IPS DF 6.9 (cell line): ENCODE data around the gene PTPRU.

ENCODE experiments used
- DNase-seq: peaks from one replicate; pipeline ENCODE4 v3.0.0-alpha.2; 2013; ENCODE audit warnings: low read depth, low spot score
- H3K27ac ChIP-seq: one replicate; pipeline ENCODE4 v1.5.1; 2013; ENCODE audit warnings: low read length, control low read depth
- H3K27me3 ChIP-seq: 2 replicates; pipeline ENCODE4 v1.6.1; 2013; ENCODE audit warnings: mild to moderate bottlenecking, low read length; ENCODE audit not compliant: control insufficient read depth, insufficient read depth
- H3K36me3 ChIP-seq: 2 replicates; pipeline ENCODE4 v1.6.1; 2013; ENCODE audit warnings: low read length; ENCODE audit not compliant: control insufficient read depth, insufficient read depth
- H3K4me1 ChIP-seq: 2 replicates; pipeline ENCODE4 v1.6.1; 2013; ENCODE audit warnings: low read length; ENCODE audit not compliant: control insufficient read depth, insufficient read depth
- H3K4me3 ChIP-seq: 2 replicates; pipeline ENCODE4 v1.5.1; 2013; ENCODE audit warnings: mild to moderate bottlenecking, low read length
- H3K9me3 ChIP-seq: 2 replicates; pipeline ENCODE4 v1.6.1; 2013; ENCODE audit warnings: low read length, inconsistent platforms; ENCODE audit not compliant: control insufficient read depth, insufficient read depth
- WGBS: extraction: QIAGEN DNeasy Blood & Tissue Kit; methylation state at CpG from one replicate; pipeline ENCODE4 v1.1.7; 2013; ENCODE audit warnings: mixed read lengths, missing lambda C conversion rate; ENCODE audit not compliant: insufficient read length, insufficient coverage; 5-methylcytosine and 5-hydroxymethylcytosine counted together

PTPRU gene

GRCh38 chr1:29362764-29363163, 126.4 kb downstream of the PTPRU start:
- Histone ChIP-seq H3K4me1 (no peaks in the 10 kb centered on the region), H3K27me3 (no peaks in the 10 kb centered on the region)
- no CpG with 5 or more reads among the region's 4 CpGs for WGBS

GRCh38 chr1:29363536-29363935, 127.2 kb downstream of the PTPRU start:
- no CpG with 5 or more reads among the region's 6 CpGs for WGBS
- Histone ChIP-seq H3K4me1 (no peaks in the 10 kb centered on the region), H3K36me3 (no peaks in the 10 kb centered on the region; the same call in 1 of the 2 replicates), H3K27ac (no peak overlapping the region), H3K4me3 (no peak overlapping the region), H3K27me3 (no peaks in the 10 kb centered on the region), H3K9me3 (no peaks in the 10 kb centered on the region)
- DNase-seq = no peak

More at GRCh38 chr1:29362764-29363163, 126.4 kb downstream of the PTPRU start:
- H3K4me3 ChIP-seq = no peak overlapping the region
- H3K27ac ChIP-seq = no peak overlapping the region
- no peak for DNase-seq
- no peaks in the 10 kb centered on the region for H3K9me3 ChIP-seq
- no peaks in the 10 kb centered on the region; the same call in 1 of the 2 replicates for H3K36me3 ChIP-seq

GRCh38 chr1:29364101-29364678, 127.9 kb downstream of the PTPRU start:
- no peak overlapping the region for H3K27ac ChIP-seq
- no peaks in the 10 kb centered on the region for H3K4me1 ChIP-seq
- WGBS = no CpG with 5 or more reads among the region's 6 CpGs
- DNase-seq = no peak
- H3K27me3 ChIP-seq = no peaks in the 10 kb centered on the region
- no peaks in the 10 kb centered on the region; the same call in 1 of the 2 replicates for H3K36me3 ChIP-seq
- H3K4me3 ChIP-seq = no peak overlapping the region
- no peaks in the 10 kb centered on the region for H3K9me3 ChIP-seq

GRCh38 chr1:29365906-29366670, 129.8 kb downstream of the PTPRU start:
- no CpG with 5 or more reads among the region's 11 CpGs for WGBS
- no peaks in the 10 kb centered on the region; the same call in 1 of the 2 replicates for H3K36me3 ChIP-seq
- no peak for DNase-seq
- no peak overlapping the region for H3K27ac ChIP-seq
- no peak overlapping the region for H3K4me3 ChIP-seq
- H3K9me3 ChIP-seq = no peaks in the 10 kb centered on the region
- no peaks in the 10 kb centered on the region for H3K27me3 ChIP-seq
- H3K4me1 ChIP-seq = no peaks in the 10 kb centered on the region

GRCh38 chr1:29368936-29369932, 132.9 kb downstream of the PTPRU start:
- Histone ChIP-seq H3K9me3 (no peaks in the 10 kb centered on the region), H3K4me3 (no peak overlapping the region), H3K4me1 (no peaks in the 10 kb centered on the region), H3K27ac (no peak overlapping the region), H3K27me3 (no peaks in the 10 kb centered on the region), H3K36me3 (no peaks in the 10 kb centered on the region)
- DNase-seq = no peak
- WGBS = no CpG with 5 or more reads among the region's 17 CpGs

- H3K27me3 ChIP-seq = no peaks in the 10 kb centered on the region
- H3K27ac ChIP-seq = no peak overlapping the region
- H3K4me1 ChIP-seq = no peaks in the 10 kb centered on the region
- H3K9me3 ChIP-seq = no peaks in the 10 kb centered on the region
- DNase-seq = no peak
- H3K4me3 ChIP-seq = no peak overlapping the region
- no CpG with 5 or more reads among the region's 3 CpGs for whole genome bisulfite sequencing
- no peaks in the 10 kb centered on the region for H3K36me3 ChIP-seq
Measured at GRCh38 chr1:29370067-29370466, 133.7 kb downstream of the PTPRU start.

GRCh38 chr1:29371332-29371731, 135.0 kb downstream of the PTPRU start:
- Histone ChIP-seq H3K36me3 (no peaks in the 10 kb centered on the region), H3K9me3 (no peaks in the 10 kb centered on the region), H3K4me1 (no peaks in the 10 kb centered on the region), H3K27ac (no peak overlapping the region), H3K27me3 (no peaks in the 10 kb centered on the region), H3K4me3 (no peak overlapping the region)
- no peak for DNase-seq
- no CpG with 5 or more reads among the region's 5 CpGs for WGBS

- H3K4me1 ChIP-seq = no peaks in the 10 kb centered on the region
- H3K36me3 ChIP-seq = no peaks in the 10 kb centered on the region
- no peak for DNase-seq
- WGBS = no CpG with 5 or more reads among the region's 4 CpGs
- no peaks in the 10 kb centered on the region for H3K9me3 ChIP-seq
- H3K4me3 ChIP-seq = no peak overlapping the region
- no peak overlapping the region for H3K27ac ChIP-seq
- no peaks in the 10 kb centered on the region for H3K27me3 ChIP-seq
Measured at GRCh38 chr1:29372108-29372507, 135.8 kb downstream of the PTPRU start.
